ENCODE data around the gene HDGF. TPM values are rescaled to one million over a fixed set of nuclear protein-coding genes. Genes with fewer than 3 reads are reported as not detected.

HDGF gene
- total RNA-seq, 1 donor from 2014 or later: 61.6 TPM

- Histone ChIP-seq H3K4me1 (ENCODE audit: control insufficient read depth in 3 of 3, insufficient read depth in 3 of 3, low read length in 3 of 3) (peaks cover 0 to 11% (median 0%) of the 10 kb centered on the region in 3 donors), H3K36me3 (ENCODE audit: control insufficient read depth in 3 of 3, insufficient read depth in 3 of 3, low read length in 3 of 3) (peaks cover 23 to 37% (median 26%) of the 10 kb centered on the region in 3 donors), H3K27me3 (ENCODE audit: control insufficient read depth in 3 of 3, insufficient read depth in 3 of 3, low read length in 3 of 3) (no peaks in the 10 kb centered on the region), H3K27ac (ENCODE audit: low read depth, low read length) (no peak overlapping the region), H3K4me3 (ENCODE audit: low read length in 3 of 3) (no peak overlapping the region), H3K9me3 (ENCODE audit: control insufficient read depth in 3 of 3, low read length in 3 of 3) (no peaks in the 10 kb centered on the region), H3K9ac (ENCODE audit: low read depth in 1 of 3, low read length in 3 of 3) (no peak overlapping the region)
These were observed 34.0 kb upstream of the HDGF start for GRCh38 chr1:156785458-156785857.

GRCh38 chr1:156781585-156782186, 30.2 kb upstream of the HDGF start:
- Histone ChIP-seq H3K36me3 (ENCODE audit: control insufficient read depth in 3 of 3, insufficient read depth in 3 of 3, low read length in 3 of 3) (peaks cover 15 to 23% (median 19%) of the 10 kb centered on the region in 3 donors), H3K9me3 (ENCODE audit: control insufficient read depth in 3 of 3, low read length in 3 of 3) (no peaks in the 10 kb centered on the region), H3K4me1 (ENCODE audit: control insufficient read depth in 3 of 3, insufficient read depth in 3 of 3, low read length in 3 of 3) (peaks cover 5 to 17% (median 11%) of the 10 kb centered on the region in 3 donors)

GRCh38 chr1:156777573-156777972, 26.1 kb upstream of the HDGF start:
- Histone ChIP-seq H3K36me3 (ENCODE audit: control insufficient read depth in 3 of 3, insufficient read depth in 3 of 3, low read length in 3 of 3) (peaks cover 0 to 7% (median 0%) of the 10 kb centered on the region in 3 donors), H3K9me3 (ENCODE audit: control insufficient read depth in 3 of 3, low read length in 3 of 3) (no peaks in the 10 kb centered on the region), H3K27ac (ENCODE audit: low read depth, low read length) (no peak overlapping the region), H3K4me1 (ENCODE audit: control insufficient read depth in 3 of 3, insufficient read depth in 3 of 3, low read length in 3 of 3) (peaks cover 10 to 30% (median 21%) of the 10 kb centered on the region in 3 donors), H3K4me3 (ENCODE audit: low read length in 3 of 3) (no peak overlapping the region), H3K27me3 (ENCODE audit: control insufficient read depth in 3 of 3, insufficient read depth in 3 of 3, low read length in 3 of 3) (no peaks in the 10 kb centered on the region), H3K9ac (ENCODE audit: low read depth in 1 of 3, low read length in 3 of 3) (no peak overlapping the region)

More at GRCh38 chr1:156781585-156782186, 30.2 kb upstream of the HDGF start:
- Histone ChIP-seq H3K27ac (ENCODE audit: low read depth, low read length) (no peak overlapping the region), H3K9ac (ENCODE audit: low read depth in 1 of 3, low read length in 3 of 3) (no peak overlapping the region), H3K27me3 (ENCODE audit: control insufficient read depth in 3 of 3, insufficient read depth in 3 of 3, low read length in 3 of 3) (no peaks in the 10 kb centered on the region), H3K4me3 (ENCODE audit: low read length in 3 of 3) (no peak overlapping the region)

GRCh38 chr1:156776942-156777341, 25.5 kb upstream of the HDGF start:
- Histone ChIP-seq H3K36me3 (ENCODE audit: control insufficient read depth in 3 of 3, insufficient read depth in 3 of 3, low read length in 3 of 3) (peaks cover 0 to 2% (median 0%) of the 10 kb centered on the region in 3 donors), H3K9me3 (ENCODE audit: control insufficient read depth in 3 of 3, low read length in 3 of 3) (no peaks in the 10 kb centered on the region), H3K4me3 (ENCODE audit: low read length in 3 of 3) (no peak overlapping the region), H3K9ac (ENCODE audit: low read depth in 1 of 3, low read length in 3 of 3) (peak overlapping the region in 1 of 3 donors; percentile 1), H3K4me1 (ENCODE audit: control insufficient read depth in 3 of 3, insufficient read depth in 3 of 3, low read length in 3 of 3) (peaks cover 10 to 34% (median 22%) of the 10 kb centered on the region in 3 donors), H3K27me3 (ENCODE audit: control insufficient read depth in 3 of 3, insufficient read depth in 3 of 3, low read length in 3 of 3) (no peaks in the 10 kb centered on the region), H3K27ac (ENCODE audit: low read depth, low read length) (no peak overlapping the region)

GRCh38 chr1:156775799-156776198, 24.3 kb upstream of the HDGF start:
- Histone ChIP-seq H3K9me3 (ENCODE audit: control insufficient read depth in 3 of 3, low read length in 3 of 3) (no peaks in the 10 kb centered on the region), H3K4me1 (ENCODE audit: control insufficient read depth in 3 of 3, insufficient read depth in 3 of 3, low read length in 3 of 3) (peaks cover 16 to 31% (median 28%) of the 10 kb centered on the region in 3 donors), H3K36me3 (ENCODE audit: control insufficient read depth in 3 of 3, insufficient read depth in 3 of 3, low read length in 3 of 3) (peaks cover 0 to 6% (median 0%) of the 10 kb centered on the region in 3 donors), H3K27me3 (ENCODE audit: control insufficient read depth in 3 of 3, insufficient read depth in 3 of 3, low read length in 3 of 3) (no peaks in the 10 kb centered on the region), H3K9ac (ENCODE audit: low read depth in 1 of 3, low read length in 3 of 3) (no peak overlapping the region), H3K27ac (ENCODE audit: low read depth, low read length) (no peak overlapping the region), H3K4me3 (ENCODE audit: low read length in 3 of 3) (no peak overlapping the region)

GRCh38 chr1:156773607-156774006, 22.1 kb upstream of the HDGF start:
- H3K9me3 ChIP-seq (ENCODE audit: control insufficient read depth in 3 of 3, low read length in 3 of 3): no peaks in the 10 kb centered on the region
- no peak overlapping the region for H3K4me3 ChIP-seq (ENCODE audit: low read length in 3 of 3)
- H3K9ac ChIP-seq (ENCODE audit: low read depth in 1 of 3, low read length in 3 of 3): no peak overlapping the region
- no peaks in the 10 kb centered on the region for H3K27me3 ChIP-seq (ENCODE audit: control insufficient read depth in 3 of 3, insufficient read depth in 3 of 3, low read length in 3 of 3)
- peaks cover 27 to 49% (median 43%) of the 10 kb centered on the region in 3 donors for H3K4me1 ChIP-seq (ENCODE audit: control insufficient read depth in 3 of 3, insufficient read depth in 3 of 3, low read length in 3 of 3)
- peaks cover 0 to 14% (median 0%) of the 10 kb centered on the region in 3 donors for H3K36me3 ChIP-seq (ENCODE audit: control insufficient read depth in 3 of 3, insufficient read depth in 3 of 3, low read length in 3 of 3)
- peak overlapping the region; percentile 25 for H3K27ac ChIP-seq (ENCODE audit: low read depth, low read length)

- Histone ChIP-seq H3K27ac (ENCODE audit: low read depth, low read length) (peak overlapping the region; percentile 25), H3K27me3 (ENCODE audit: control insufficient read depth in 3 of 3, insufficient read depth in 3 of 3, low read length in 3 of 3) (no peaks in the 10 kb centered on the region), H3K4me3 (ENCODE audit: low read length in 3 of 3) (no peak overlapping the region), H3K36me3 (ENCODE audit: control insufficient read depth in 3 of 3, insufficient read depth in 3 of 3, low read length in 3 of 3) (peaks cover 0 to 14% (median 0%) of the 10 kb centered on the region in 3 donors), H3K9ac (ENCODE audit: low read depth in 1 of 3, low read length in 3 of 3) (peak overlapping the region in 2 of 3 donors; percentile 37 to 38), H3K4me1 (ENCODE audit: control insufficient read depth in 3 of 3, insufficient read depth in 3 of 3, low read length in 3 of 3) (peaks cover 32 to 56% (median 46%) of the 10 kb centered on the region in 3 donors), H3K9me3 (ENCODE audit: control insufficient read depth in 3 of 3, low read length in 3 of 3) (no peaks in the 10 kb centered on the region)
These were observed 21.4 kb upstream of the HDGF start for GRCh38 chr1:156772728-156773497.

- Histone ChIP-seq H3K4me3 (ENCODE audit: low read length in 3 of 3) (no peak overlapping the region), H3K27ac (ENCODE audit: low read depth, low read length) (no peak overlapping the region), H3K9ac (ENCODE audit: low read depth in 1 of 3, low read length in 3 of 3) (peak overlapping the region in 2 of 3 donors; percentile 37 to 38), H3K36me3 (ENCODE audit: control insufficient read depth in 3 of 3, insufficient read depth in 3 of 3, low read length in 3 of 3) (peaks cover 0 to 14% (median 0%) of the 10 kb centered on the region in 3 donors), H3K27me3 (ENCODE audit: control insufficient read depth in 3 of 3, insufficient read depth in 3 of 3, low read length in 3 of 3) (no peaks in the 10 kb centered on the region), H3K4me1 (ENCODE audit: control insufficient read depth in 3 of 3, insufficient read depth in 3 of 3, low read length in 3 of 3) (peaks cover 32 to 55% (median 42%) of the 10 kb centered on the region in 3 donors), H3K9me3 (ENCODE audit: control insufficient read depth in 3 of 3, low read length in 3 of 3) (no peaks in the 10 kb centered on the region)
These were observed 20.7 kb upstream of the HDGF start for GRCh38 chr1:156772222-156772621.

- no peaks in the 10 kb centered on the region for H3K27me3 ChIP-seq (ENCODE audit: control insufficient read depth in 3 of 3, insufficient read depth in 3 of 3, low read length in 3 of 3)
- peaks cover 35 to 60% (median 46%) of the 10 kb centered on the region in 3 donors for H3K4me1 ChIP-seq (ENCODE audit: control insufficient read depth in 3 of 3, insufficient read depth in 3 of 3, low read length in 3 of 3)
- H3K36me3 ChIP-seq (ENCODE audit: control insufficient read depth in 3 of 3, insufficient read depth in 3 of 3, low read length in 3 of 3): peaks cover 0 to 14% (median 0%) of the 10 kb centered on the region in 3 donors
- peak overlapping the region; percentile 97 for H3K27ac ChIP-seq (ENCODE audit: low read depth, low read length)
- H3K4me3 ChIP-seq (ENCODE audit: low read length in 3 of 3): peak overlapping the region; percentile 86 to 94 (median 88)
- peak overlapping the region; percentile 98 to 99 (median 99) for H3K9ac ChIP-seq (ENCODE audit: low read depth in 1 of 3, low read length in 3 of 3)
- H3K9me3 ChIP-seq (ENCODE audit: control insufficient read depth in 3 of 3, low read length in 3 of 3): no peaks in the 10 kb centered on the region
These were observed 17.3 kb upstream of the HDGF start for GRCh38 chr1:156768610-156769295.

All from skeletal muscle tissue (tissue), 4 donors.